22Rv1 (cell line): ENCODE data around the gene ZKSCAN7.

Source experiments
- ZFX ChIP-seq: fragments of 450-650 bp; IDR thresholded peaks from 2 replicates; pipeline ENCODE4 v1.6.1; 2017; ENCODE audit warnings: antibody characterized with exemption, borderline replicate concordance
- TF ChIP-seq, protein P1 (sequence below): fragments of 450-650 bp; IDR thresholded peaks from 2 replicates; pipeline ENCODE4 v1.5.1; 2017; ENCODE audit warnings: mild to moderate bottlenecking

GRCh38 chr3:44518782-44519156 lies 36.2 kb upstream of the ZKSCAN7 start:
- TF ChIP-seq, protein P1, sequence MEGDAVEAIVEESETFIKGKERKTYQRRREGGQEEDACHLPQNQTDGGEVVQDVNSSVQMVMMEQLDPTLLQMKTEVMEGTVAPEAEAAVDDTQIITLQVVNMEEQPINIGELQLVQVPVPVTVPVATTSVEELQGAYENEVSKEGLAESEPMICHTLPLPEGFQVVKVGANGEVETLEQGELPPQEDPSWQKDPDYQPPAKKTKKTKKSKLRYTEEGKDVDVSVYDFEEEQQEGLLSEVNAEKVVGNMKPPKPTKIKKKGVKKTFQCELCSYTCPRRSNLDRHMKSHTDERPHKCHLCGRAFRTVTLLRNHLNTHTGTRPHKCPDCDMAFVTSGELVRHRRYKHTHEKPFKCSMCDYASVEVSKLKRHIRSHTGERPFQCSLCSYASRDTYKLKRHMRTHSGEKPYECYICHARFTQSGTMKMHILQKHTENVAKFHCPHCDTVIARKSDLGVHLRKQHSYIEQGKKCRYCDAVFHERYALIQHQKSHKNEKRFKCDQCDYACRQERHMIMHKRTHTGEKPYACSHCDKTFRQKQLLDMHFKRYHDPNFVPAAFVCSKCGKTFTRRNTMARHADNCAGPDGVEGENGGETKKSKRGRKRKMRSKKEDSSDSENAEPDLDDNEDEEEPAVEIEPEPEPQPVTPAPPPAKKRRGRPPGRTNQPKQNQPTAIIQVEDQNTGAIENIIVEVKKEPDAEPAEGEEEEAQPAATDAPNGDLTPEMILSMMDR = no peak
- no peak for TF ChIP-seq ZFX
